Activated gamma-delta T cell treated with Interleukin-2 at 50 U/mL for 16 hours (primary cell): Measurements from ENCODE around the gene CISD3.

Source experiments
- DNase-seq: peaks from one replicate; pipeline ENCODE4 v3.0.0-alpha.2; 2020

The CISD3 gene

GRCh38 chr17:38729886-38730525 is at the start of gene CISD3:
Gene CISD3 (plus strand): TSS chr17:38730341. CDS start chr17:38730359, 18 bp downstream.
- peak; percentile 85 for DNase-seq

GRCh38 chr17:38681096-38681495 is 49.0 kb upstream of the CISD3 start:
- no peak for DNase-seq

- DNase-seq, result no peak
These were observed 44.6 kb upstream of the CISD3 start for GRCh38 chr17:38685491-38685890.

GRCh38 chr17:38687286-38687685 is 42.9 kb upstream of the CISD3 start:
- DNase-seq, result no peak

- DNase-seq, result no peak
These were observed 39.8 kb upstream of the CISD3 start for GRCh38 chr17:38690386-38690785.

GRCh38 chr17:38691154-38691553 is 39.0 kb upstream of the CISD3 start:
- DNase-seq, result no peak

GRCh38 chr17:38693700-38694329 is 36.3 kb upstream of the CISD3 start:
- DNase-seq, result no peak

- no peak for DNase-seq
These were observed 32.9 kb upstream of the CISD3 start for GRCh38 chr17:38697061-38697820.

- DNase-seq, result no peak
These were observed 31.4 kb upstream of the CISD3 start for GRCh38 chr17:38698760-38699159.

- peak; percentile 56 for DNase-seq
These were observed 28.5 kb upstream of the CISD3 start for GRCh38 chr17:38701504-38702165.

- DNase-seq, result peak; percentile 73
These were observed 27.8 kb upstream of the CISD3 start for GRCh38 chr17:38702166-38702915.

GRCh38 chr17:38702916-38703741 is 27.0 kb upstream of the CISD3 start:
- no peak for DNase-seq

- DNase-seq, result peak; percentile 73
These were observed 26.2 kb upstream of the CISD3 start for GRCh38 chr17:38703742-38704605.

- DNase-seq, result peak; percentile 75
These were observed 25.3 kb upstream of the CISD3 start, which contains the start of gene MLLT6 for GRCh38 chr17:38704606-38705522. Gene MLLT6 (plus strand): TSS chr17:38705273. CDS start chr17:38705633, 360 bp downstream.

GRCh38 chr17:38705523-38705802 is 24.7 kb upstream of the CISD3 start:
- no peak for DNase-seq

GRCh38 chr17:38705803-38706504 is 24.2 kb upstream of the CISD3 start:
- DNase-seq, result peak; percentile 29

- peak; percentile 23 for DNase-seq
These were observed 23.5 kb upstream of the CISD3 start for GRCh38 chr17:38706505-38707216.

- no peak for DNase-seq
These were observed 22.3 kb upstream of the CISD3 start for GRCh38 chr17:38707678-38708351.
